Osteocyte (in vitro differentiated cells): ENCODE results near the gene TOM1L2. TPM values are rescaled to one million over a fixed set of nuclear protein-coding genes. Genes with fewer than 3 reads are reported as not detected.
A peak's percentile ranks its signal among the peaks of the same experiment; 100 is the strongest.
"Not testable (repeated sequence)": the region's sequence is repeated elsewhere in the genome, so short reads cannot be mapped to it uniquely, and the experiment has no call there.

Source experiments
- DNase-seq: peaks from one replicate; pipeline ENCODE4 v3.0.0; 2021; ENCODE audit warnings: mixed read lengths; ENCODE audit not compliant: unreplicated experiment; ENCODE audit errors: extremely low spot score
- H3K27ac Mint-ChIP-seq: one replicate; pipeline ENCODE4 v1.8.0; 2021; ENCODE audit warnings: mild to moderate bottlenecking, mixed read lengths; ENCODE audit not compliant: unreplicated experiment
- H3K27me3 Mint-ChIP-seq: one replicate; pipeline ENCODE4 v1.8.0; 2021; ENCODE audit warnings: mixed read lengths; ENCODE audit not compliant: unreplicated experiment
- H3K36me3 Mint-ChIP-seq: one replicate; pipeline ENCODE4 v1.8.0; 2021; ENCODE audit warnings: mixed read lengths; ENCODE audit not compliant: unreplicated experiment
- H3K4me1 Mint-ChIP-seq: one replicate; pipeline ENCODE4 v1.8.0; 2021; ENCODE audit warnings: mixed read lengths; ENCODE audit not compliant: unreplicated experiment
- H3K4me3 Mint-ChIP-seq: one replicate; pipeline ENCODE4 v1.8.0; 2021; ENCODE audit warnings: mild to moderate bottlenecking, moderate library complexity, mixed read lengths; ENCODE audit not compliant: unreplicated experiment
- H3K9me3 Mint-ChIP-seq: one replicate; pipeline ENCODE4 v1.8.0; 2021; ENCODE audit warnings: mixed read lengths; ENCODE audit not compliant: unreplicated experiment
- total RNA-seq: library from RNA; stranded (reverse); gene quantifications from 2 replicates; pipeline ENCODE4 v1.2.1, GENCODE V29; 2021
- TF ChIP-seq, protein P1 (sequence below): fragments of 200-600 bp; sonication (generic); IDR thresholded peaks from 2 replicates; pipeline ENCODE4 v1.5.0; 2021; ENCODE audit warnings: antibody characterized with exemption, mild to moderate bottlenecking, moderate library complexity

TOM1L2 gene
- total RNA-seq, 1 donor from 2014 or later, result 69.7 TPM

DNA sequence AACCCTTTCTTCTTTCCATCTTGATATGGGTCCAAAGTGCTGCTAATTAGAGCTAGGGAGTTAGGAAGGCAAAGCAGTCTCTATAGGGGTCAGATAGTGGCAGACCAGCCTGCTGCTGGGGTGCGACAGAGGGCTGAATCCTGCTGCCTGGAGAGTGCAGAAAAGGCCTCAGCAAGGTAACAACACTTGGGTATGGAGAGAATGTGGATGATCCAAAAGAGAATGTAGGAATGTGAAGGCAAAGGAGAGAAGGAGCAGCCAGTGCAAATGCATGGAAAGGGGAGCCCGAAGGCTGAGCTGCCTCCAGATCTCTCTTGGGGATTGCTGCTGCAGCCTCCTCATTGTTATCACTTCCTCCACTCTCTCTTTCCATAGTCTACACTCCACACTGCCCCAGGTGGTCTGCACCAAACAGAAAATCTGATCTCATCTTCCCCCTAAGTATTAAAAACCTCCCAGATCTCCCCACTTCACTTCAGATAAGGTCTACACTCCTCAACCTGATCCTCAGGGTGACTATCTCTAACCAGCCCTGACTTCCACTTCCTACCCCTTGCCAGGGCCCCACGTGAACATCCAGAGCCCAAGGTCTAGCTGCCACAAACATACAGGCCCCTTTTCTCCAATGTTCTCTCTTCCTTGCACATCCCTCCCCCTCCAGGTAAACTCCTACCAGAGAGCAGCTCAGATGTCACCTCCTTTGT is 28.8 kb downstream of the TOM1L2 start:
- H3K27ac Mint-ChIP-seq, result peak overlapping the region; percentile 32
- peaks cover 70% of the 10 kb centered on the region for H3K4me1 Mint-ChIP-seq
- no peaks in the 10 kb centered on the region for H3K36me3 Mint-ChIP-seq
- DNase-seq, result no peak
- TF ChIP-seq, protein P1, sequence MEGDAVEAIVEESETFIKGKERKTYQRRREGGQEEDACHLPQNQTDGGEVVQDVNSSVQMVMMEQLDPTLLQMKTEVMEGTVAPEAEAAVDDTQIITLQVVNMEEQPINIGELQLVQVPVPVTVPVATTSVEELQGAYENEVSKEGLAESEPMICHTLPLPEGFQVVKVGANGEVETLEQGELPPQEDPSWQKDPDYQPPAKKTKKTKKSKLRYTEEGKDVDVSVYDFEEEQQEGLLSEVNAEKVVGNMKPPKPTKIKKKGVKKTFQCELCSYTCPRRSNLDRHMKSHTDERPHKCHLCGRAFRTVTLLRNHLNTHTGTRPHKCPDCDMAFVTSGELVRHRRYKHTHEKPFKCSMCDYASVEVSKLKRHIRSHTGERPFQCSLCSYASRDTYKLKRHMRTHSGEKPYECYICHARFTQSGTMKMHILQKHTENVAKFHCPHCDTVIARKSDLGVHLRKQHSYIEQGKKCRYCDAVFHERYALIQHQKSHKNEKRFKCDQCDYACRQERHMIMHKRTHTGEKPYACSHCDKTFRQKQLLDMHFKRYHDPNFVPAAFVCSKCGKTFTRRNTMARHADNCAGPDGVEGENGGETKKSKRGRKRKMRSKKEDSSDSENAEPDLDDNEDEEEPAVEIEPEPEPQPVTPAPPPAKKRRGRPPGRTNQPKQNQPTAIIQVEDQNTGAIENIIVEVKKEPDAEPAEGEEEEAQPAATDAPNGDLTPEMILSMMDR, result no peak
- H3K4me3 Mint-ChIP-seq, result no peak overlapping the region
- no peaks in the 10 kb centered on the region for H3K27me3 Mint-ChIP-seq
- no peaks in the 10 kb centered on the region for H3K9me3 Mint-ChIP-seq

DNA sequence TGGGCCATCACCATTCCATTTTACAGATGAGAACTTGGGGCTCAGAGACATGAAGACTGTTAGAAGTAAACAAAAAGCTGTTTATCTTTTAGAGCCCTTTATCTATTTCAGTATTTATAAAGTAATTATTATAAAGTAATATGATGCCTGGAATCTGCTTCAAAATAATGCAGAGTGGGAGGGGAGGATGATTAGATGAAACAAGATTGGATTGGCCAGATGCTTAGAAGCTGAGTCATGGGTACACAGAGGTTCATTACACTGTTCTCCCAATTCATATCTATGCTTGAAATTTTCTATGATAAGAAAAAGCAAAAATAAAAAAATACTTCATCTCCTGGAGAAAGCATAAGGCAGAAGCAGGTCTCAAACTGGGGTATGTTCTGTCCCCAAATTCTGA is 29.4 kb downstream of the TOM1L2 start:
- peaks cover 71% of the 10 kb centered on the region for H3K4me1 Mint-ChIP-seq
- DNase-seq, result no peak
- H3K36me3 Mint-ChIP-seq, result no peaks in the 10 kb centered on the region
- peak overlapping the region; percentile 18 for H3K27ac Mint-ChIP-seq
- no peaks in the 10 kb centered on the region for H3K27me3 Mint-ChIP-seq
- TF ChIP-seq, protein P1, result no peak
- no peaks in the 10 kb centered on the region for H3K9me3 Mint-ChIP-seq
- no peak overlapping the region for H3K4me3 Mint-ChIP-seq

DNA sequence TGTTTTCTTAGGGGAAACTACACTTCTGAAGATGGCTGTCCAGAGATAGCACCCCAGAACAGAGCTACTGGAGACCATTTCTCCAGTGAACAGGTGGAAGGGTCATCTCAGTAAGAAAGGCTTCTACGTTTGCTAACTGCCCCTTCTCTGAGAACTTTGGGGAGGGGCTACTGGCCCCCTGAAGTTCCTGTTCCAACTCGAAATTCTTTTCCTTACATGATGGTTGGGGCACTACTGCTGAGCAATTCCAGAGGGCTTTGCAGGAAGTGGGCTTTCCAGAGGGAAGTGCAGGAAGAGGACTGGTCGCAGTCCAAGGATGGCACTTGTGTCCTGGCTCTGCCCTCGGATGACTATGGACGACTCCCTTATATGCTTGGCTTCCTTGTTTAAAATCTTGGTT is 31.2 kb downstream of the TOM1L2 start:
- H3K36me3 Mint-ChIP-seq, result no peaks in the 10 kb centered on the region
- no peak for DNase-seq
- no peaks in the 10 kb centered on the region for H3K9me3 Mint-ChIP-seq
- H3K4me1 Mint-ChIP-seq, result peaks cover 79% of the 10 kb centered on the region
- TF ChIP-seq, protein P1, result no peak
- H3K27me3 Mint-ChIP-seq, result no peaks in the 10 kb centered on the region
- H3K4me3 Mint-ChIP-seq, result no peak overlapping the region
- H3K27ac Mint-ChIP-seq, result peak overlapping the region; percentile 21

DNA sequence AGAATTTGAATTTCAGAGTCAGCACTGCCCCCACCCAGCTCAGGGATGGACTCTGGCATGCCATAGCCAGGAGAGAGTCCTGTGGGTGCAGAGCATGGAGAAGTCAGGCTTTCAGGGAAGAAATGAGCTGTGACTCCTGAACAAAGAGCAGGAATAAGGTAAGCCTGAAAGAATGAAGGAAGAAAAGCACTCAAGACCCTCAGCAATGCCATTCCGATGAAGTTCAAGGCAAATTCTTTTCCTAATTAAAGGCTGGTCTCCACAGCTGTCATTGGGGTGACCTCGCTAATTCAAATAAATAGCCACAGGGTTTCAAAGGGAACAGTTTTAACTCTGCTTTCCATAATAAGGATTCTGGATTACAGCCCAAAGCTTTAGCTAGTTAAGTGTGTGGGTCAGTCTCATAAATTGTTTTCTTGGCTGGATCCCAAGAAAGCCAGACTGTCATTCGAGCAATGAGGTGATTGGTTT is 31.7 kb downstream of the TOM1L2 start:
- Mint-ChIP-seq H3K4me3 (no peak overlapping the region), H3K4me1 (peaks cover 83% of the 10 kb centered on the region), H3K36me3 (no peaks in the 10 kb centered on the region), H3K27ac (peak overlapping the region; percentile 76), H3K27me3 (no peaks in the 10 kb centered on the region), H3K9me3 (no peaks in the 10 kb centered on the region)
- TF ChIP-seq, protein P1, result no peak
- no peak for DNase-seq

DNA sequence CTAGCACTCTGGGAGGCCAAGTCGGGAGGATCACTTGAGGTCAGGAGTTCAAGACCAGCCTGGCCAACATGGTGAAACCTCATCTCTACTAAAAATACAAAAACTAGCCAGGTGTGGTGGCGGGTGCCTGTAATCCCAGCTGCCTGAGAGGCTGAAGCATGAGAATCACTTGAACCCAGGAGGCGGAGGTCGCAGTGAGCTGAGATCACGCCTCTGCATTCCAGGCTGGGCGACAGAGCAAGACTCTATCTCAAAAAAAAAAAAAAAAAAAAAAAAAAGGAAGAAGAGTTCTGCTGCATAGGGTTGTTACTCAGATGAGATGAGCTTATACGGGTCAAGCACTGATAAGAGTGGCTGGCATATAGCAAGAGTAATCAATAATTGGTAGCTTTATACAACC is 32.3 kb downstream of the TOM1L2 start:
- peak overlapping the region; percentile 76 for H3K27ac Mint-ChIP-seq
- not testable (repeated sequence) for DNase-seq, H3K36me3 Mint-ChIP-seq, H3K9me3 Mint-ChIP-seq, H3K4me3 Mint-ChIP-seq, H3K27me3 Mint-ChIP-seq
- peaks cover 86% of the 10 kb centered on the region for H3K4me1 Mint-ChIP-seq
